SK-N-SH (cell line): ENCODE results near the gene PLEKHM2. TPM values are rescaled to one million over a fixed set of nuclear protein-coding genes. Genes with fewer than 3 reads are reported as not detected.
"Not testable (repeated sequence)": the region's sequence is repeated elsewhere in the genome, so short reads cannot be mapped to it uniquely, and the experiment has no call there.

Source experiments
- CTCF ChIA-PET: fragments of 300-600, 350-600 bp; formaldehyde crosslinking; extraction: SDS; loops from one replicate; lab custom pipeline; 2021; lab: Yijun Ruan, JAX
- POLR2A ChIA-PET: fragments of 350-600 bp; sonication (Branson Sonifier 250); formaldehyde crosslinking; extraction: SDS; loops from one replicate; lab custom pipeline; 2020; ENCODE audit warnings: antibody characterized with exemption, inconsistent platforms; lab: Yijun Ruan, JAX
- DNase-seq: peaks from one replicate; pipeline ENCODE4 v3.0.0; 2012
- H2AFZ ChIP-seq: fragments of 200-600 bp; sonication (generic); 2 replicates; pipeline ENCODE4 v1.8.1; 2016; ENCODE audit warnings: antibody characterized with exemption, mild to moderate bottlenecking, low read depth
- H3F3A ChIP-seq: fragments of 200-600 bp; sonication (generic); replicated peaks from 2 replicates; pipeline ENCODE3; 2016; ENCODE audit warnings: antibody characterized with exemption, mild to moderate bottlenecking; ENCODE audit not compliant: insufficient read depth
- H3K27ac ChIP-seq, 2 experiments: fragments of 200-500 bp in 1 of 2; fragments of 200-600 bp in 1 of 2; sonication (Bioruptor generic) in 1 of 2; sonication (generic), shearing (Covaris generic) in 1 of 2; 2 replicates each; pipeline versions ENCODE4 v1.5.1 to v1.6.1; 2014 to 2016; ENCODE audit warnings: low read depth in 2 of 2, inconsistent platforms in 1 of 2, low read length in 1 of 2, mild to moderate bottlenecking in 1 of 2, mixed read lengths in 1 of 2
- H3K27me3 ChIP-seq: fragments of 200-600 bp; sonication (generic), shearing (Covaris generic); 2 replicates; pipeline ENCODE4 v1.6.1; 2016; ENCODE audit warnings: mixed run types; ENCODE audit not compliant: insufficient read depth
- H3K36me3 ChIP-seq, 2 experiments: fragments of 200-500 bp in 1 of 2; fragments of 200-600 bp in 1 of 2; sonication (Bioruptor generic) in 1 of 2; sonication (generic) in 1 of 2; replicated peaks in 1 of 2; 2 replicates each; pipeline versions ENCODE3 to v1.5.1; 2014 to 2016; ENCODE audit warnings: low read length in 1 of 2, mild to moderate bottlenecking in 1 of 2; ENCODE audit not compliant: insufficient read depth in 2 of 2, control insufficient read depth in 1 of 2
- H3K4me1 ChIP-seq, 2 experiments: fragments of 200-500 bp in 1 of 2; fragments of 200-600 bp in 1 of 2; sonication (Bioruptor generic) in 1 of 2; sonication (generic), shearing (Covaris generic) in 1 of 2; 2 replicates each; pipeline versions ENCODE4 v1.5.1 to v1.6.1; 2014 to 2016; ENCODE audit warnings: low read depth in 1 of 2, low read length in 1 of 2, mixed run types in 1 of 2; ENCODE audit not compliant: insufficient read depth in 2 of 2, control insufficient read depth in 1 of 2
- H3K4me2 ChIP-seq: fragments of 200-600 bp; sonication (generic), shearing (Covaris generic); 2 replicates; pipeline ENCODE4 v1.6.1; 2017; ENCODE audit warnings: mixed run types
- H3K4me3 ChIP-seq, 2 experiments: fragments of 200-500 bp in 1 of 2; fragments of 200-600 bp in 1 of 2; sonication (Bioruptor generic) in 1 of 2; sonication (generic), shearing (Covaris generic) in 1 of 2; 2 replicates each; pipeline versions ENCODE4 v1.5.1 to v1.8.1; 2014 to 2016; ENCODE audit warnings: low read depth in 2 of 2, inconsistent platforms in 1 of 2, low read length in 1 of 2, mild to moderate bottlenecking in 1 of 2, mixed read lengths in 1 of 2, moderate library complexity in 1 of 2
- H3K79me2 ChIP-seq: fragments of 200-600 bp; sonication (generic); 2 replicates; pipeline ENCODE4 v1.8.1; 2017; ENCODE audit warnings: mild to moderate bottlenecking; ENCODE audit not compliant: insufficient read depth
- H3K9ac ChIP-seq: fragments of 200-600 bp; sonication (generic); 2 replicates; pipeline ENCODE4 v1.6.1; 2017; ENCODE audit warnings: mixed run types
- H3K9me2 ChIP-seq: fragments of 200-600 bp; sonication (generic); 2 replicates; pipeline ENCODE4 v1.6.1; 2017; ENCODE audit warnings: mixed run types
- H3K9me3 ChIP-seq: fragments of 200-600 bp; sonication (generic); 2 replicates; pipeline ENCODE4 v1.6.1; 2017; ENCODE audit warnings: mixed run types, mild to moderate bottlenecking, moderate library complexity
- H4K20me1 ChIP-seq: fragments of 200-600 bp; sonication (generic); 2 replicates; pipeline ENCODE4 v1.6.1; 2017; ENCODE audit warnings: mild to moderate bottlenecking, mixed run types; ENCODE audit not compliant: insufficient read depth
- EP300 ChIP-seq, 2 experiments: IDR thresholded peaks; 2 replicates each; pipeline versions ENCODE4 v1.4.0 to v1.6.1; 2012; ENCODE audit warnings: borderline replicate concordance in 1 of 2, low read depth in 1 of 2, low read length in 1 of 2
- JUND ChIP-seq: IDR thresholded peaks from 2 replicates; pipeline ENCODE4 v1.4.0; 2012
- RAD21 ChIP-seq: IDR thresholded peaks from 2 replicates; pipeline ENCODE4 v1.6.1; 2012; ENCODE audit warnings: mild to moderate bottlenecking, low read length
- SIN3A ChIP-seq: IDR thresholded peaks from 2 replicates; pipeline ENCODE4 v1.6.1; 2012; ENCODE audit warnings: low read depth, mild to moderate bottlenecking, low read length, moderate library complexity, borderline replicate concordance
- TEAD4 ChIP-seq: IDR thresholded peaks from 2 replicates; pipeline ENCODE4 v1.4.0; 2012; ENCODE audit warnings: mild to moderate bottlenecking, borderline replicate concordance; ENCODE audit not compliant: insufficient read depth
- USF2 ChIP-seq: fragments of 150-350 bp; IDR thresholded peaks from 2 replicates; pipeline ENCODE4 v1.6.1; 2017; ENCODE audit warnings: antibody characterized with exemption, low read length, low read depth, borderline replicate concordance
- WGBS: methylation state at CpG from one replicate; pipeline ENCODE4 v1.1.6; 2017; ENCODE audit warnings: low lambda C conversion rate; 5-methylcytosine and 5-hydroxymethylcytosine counted together
- polyA plus RNA-seq, 3 experiments: library from polyadenylated mRNA; depleted of rRNA; stranded (reverse); fragments of >200 nt; gene quantifications; 2 replicates each; pipeline ENCODE4 v1.2.3, GENCODE V29; 2012

Gene PLEKHM2
- polyA plus RNA-seq, 1 of the 3 experiments (the other 2 are of a cell fraction), result 38.9 TPM

- WGBS, result 94% methylated on average over 2 of the region's 2 CpGs
- H3K9me3 ChIP-seq, result no peaks in the 10 kb centered on the region
- H3K4me3 ChIP-seq, result no peak overlapping the region
- ChIA-PET CTCF (interaction anchor here (1.2 kb wide), 1 partner anchor 43 kb away, joined by 4 read pairs; no protein-coding TSS in a partner anchor), POLR2A (no interaction called here)
- H3K27ac ChIP-seq, result no peak overlapping the region
- H3K9ac ChIP-seq, result no peak overlapping the region
- H3F3A ChIP-seq, result peaks cover 9% of the 10 kb centered on the region
- H3K27me3 ChIP-seq, result no peaks in the 10 kb centered on the region
- no peak overlapping the region for H2AFZ ChIP-seq
- TF ChIP-seq TEAD4, result no peak
- TF ChIP-seq EP300 (IDR thresholded peaks at IDR 0.05; ENCODE audit: borderline replicate concordance in 1 of 2, low read depth in 1 of 2, low read length in 1 of 2), result no peak
- H3K9me2 ChIP-seq, result no peaks in the 10 kb centered on the region
- peaks cover 95% of the 10 kb centered on the region for H3K79me2 ChIP-seq
- DNase-seq, result no peak
- no peaks in the 10 kb centered on the region for H3K36me3 ChIP-seq
- peaks cover 49% of the 10 kb centered on the region for H4K20me1 ChIP-seq
- no peak overlapping the region for H3K4me2 ChIP-seq
- peaks cover 0 to 3% of the 10 kb centered on the region in 2 experiments; a peak in 1 of 4 replicates for H3K4me1 ChIP-seq
Measured at GRCh38 chr1:15698201-15698600, 14.1 kb downstream of the PLEKHM2 start.

- H3K36me3 ChIP-seq, H3K27ac ChIP-seq, POLR2A ChIA-PET, H3K27me3 ChIP-seq, H3K9me2 ChIP-seq, H3K4me3 ChIP-seq, H2AFZ ChIP-seq, H3K4me2 ChIP-seq, H3K9me3 ChIP-seq, H3K9ac ChIP-seq, H3K4me1 ChIP-seq, DNase-seq: not testable (repeated sequence)
- Histone ChIP-seq H4K20me1 (peaks cover 44% of the 10 kb centered on the region), H3F3A (peaks cover 12% of the 10 kb centered on the region), H3K79me2 (peaks cover 93% of the 10 kb centered on the region)
- 96% methylated on average over 4 of the region's 4 CpGs for WGBS
- CTCF ChIA-PET, result interaction anchor here (0.7 kb wide), 1 partner anchor 55 kb away, joined by 3 read pairs; no protein-coding TSS in a partner anchor
Measured at GRCh38 chr1:15699321-15699720, 15.2 kb downstream of the PLEKHM2 start.

GRCh38 chr1:15700508-15700907 lies 16.4 kb downstream of the PLEKHM2 start:
- Histone ChIP-seq H3K79me2 (peaks cover 92% of the 10 kb centered on the region), H3K4me2 (no peak overlapping the region), H3K27me3 (no peaks in the 10 kb centered on the region), H2AFZ (no peak overlapping the region), H4K20me1 (peaks cover 38% of the 10 kb centered on the region), H3K4me3 (no peak overlapping the region), H3K9me3 (no peaks in the 10 kb centered on the region), H3K36me3 (no peaks in the 10 kb centered on the region), H3K4me1 (peaks cover 0 to 6% of the 10 kb centered on the region in 2 experiments; a peak in 2 of 4 replicates), H3K9ac (no peak overlapping the region), H3F3A (peaks cover 12% of the 10 kb centered on the region), H3K9me2 (no peaks in the 10 kb centered on the region), H3K27ac (no peak overlapping the region)
- ChIA-PET POLR2A (no interaction called here), CTCF (interaction anchor here (1.1 to 1.5 kb wide), 2 partner anchors 15 to 40 kb away, joined by 3 to 4 read pairs; no protein-coding TSS in a partner anchor)
- TF ChIP-seq USF2 (no peak), RAD21 (no peak), JUND (no peak), SIN3A (no peak)
- no peak for DNase-seq
- 97% methylated on average over 6 of the region's 6 CpGs for WGBS
